ENCODE measurements around the gene GTF3A. TPM values are rescaled to one million over a fixed set of nuclear protein-coding genes. Genes with fewer than 3 reads are reported as not detected.
A peak's percentile ranks its signal among the peaks of the same experiment; 100 is the strongest.

GTF3A gene
- total and polyA plus RNA-seq, 2 of the 8 experiments (the other 6 are each of a cell fraction or from before 2014, with no cell fraction given), result 41.6 to 96.5 TPM

- TF ChIP-seq SUZ12 (IDR thresholded peaks at IDR 0.05; ENCODE audit: low read length) (0 out of 2 replicates have a peak, but pooled peaks have one; percentile 1), EP300 (IDR thresholded peaks at IDR 0.05; ENCODE audit: borderline replicate concordance in 1 of 2, low read depth in 2 of 2, low read length in 2 of 2) (no peak), SIX5 (IDR thresholded peaks at IDR 0.05; ENCODE audit: low read depth, low read length) (no peak), PHF8 (conservative IDR thresholded peaks at IDR 0.05; ENCODE audit: low read depth, low read length) (peak; percentile 81; the same call in 1 of the 2 replicates), CEBPB (IDR thresholded peaks at IDR 0.05; ENCODE audit: low read depth, low read length) (no peak), MAFK (IDR thresholded peaks at IDR 0.05; ENCODE audit: low read depth, low read length) (no peak), YY1 (IDR thresholded peaks at IDR 0.05; ENCODE audit: low read depth, low read length) (peak; percentile 3; the same call in 1 of the 2 replicates), SRF (IDR thresholded peaks at IDR 0.05; ENCODE audit: low read depth, low read length) (no peak), BACH1 (IDR thresholded peaks at IDR 0.05; ENCODE audit: low read length) (no peak), JUN (IDR thresholded peaks at IDR 0.05; ENCODE audit: low read depth, low read length) (no peak), SIN3A (conservative IDR thresholded peaks at IDR 0.05 in 1 of 2, IDR thresholded peaks at IDR 0.05 in 1 of 2; ENCODE audit: low read depth in 1 of 2, low read length in 2 of 2) (peak; percentile 28 to 50; a peak in 1 of 4 replicates), TBP (IDR thresholded peaks at IDR 0.05; ENCODE audit: low read depth, low read length) (peak; percentile 73), SP1 (IDR thresholded peaks at IDR 0.05; ENCODE audit: low read depth, low read length) (peak; percentile 80), TAF1 (IDR thresholded peaks at IDR 0.05; ENCODE audit: low read depth, low read length) (peak; percentile 65), POU5F1 (IDR thresholded peaks at IDR 0.05; ENCODE audit: low read depth, low read length) (no peak), SP2 (IDR thresholded peaks at IDR 0.05; ENCODE audit: low read length) (no peak), ATF3 (IDR thresholded peaks at IDR 0.05; ENCODE audit: insufficient read depth, low read depth, low read length) (no peak), JUND (IDR thresholded peaks at IDR 0.05; ENCODE audit: low read length) (no peak), FOSL1 (IDR thresholded peaks at IDR 0.05; ENCODE audit: insufficient read depth, low read depth, low read length) (no peak), SP4 (IDR thresholded peaks at IDR 0.05; ENCODE audit: low read length) (peak; percentile 69; the same call in 1 of the 2 replicates), NRF1 (IDR thresholded peaks at IDR 0.05; ENCODE audit: low read depth, low read length) (peak; percentile 64), RFX5 (IDR thresholded peaks at IDR 0.05; ENCODE audit: borderline replicate concordance, low read depth, low read length) (no peak), BCL11A (IDR thresholded peaks at IDR 0.05; ENCODE audit: low read depth in 2 of 2, low read length in 2 of 2) (no peak), HDAC6 (IDR thresholded peaks at IDR 0.05; ENCODE audit: low read depth, low read length) (no peak)
Measured at GRCh38 chr13:27449936-27450828, 25.8 kb downstream of the GTF3A start, which contains the start of gene MTIF3 (continued).
